Kidney epithelial cell (primary cell): Measurements from ENCODE around the gene BEST1. TPM values are rescaled to one million over a fixed set of nuclear protein-coding genes. Genes with fewer than 3 reads are reported as not detected.

Experiments used
- DNase-seq: peaks from one replicate; pipeline ENCODE4 v3.0.0-alpha.2; 2010; ENCODE audit warnings: low read depth
- H3K27me3 ChIP-seq: 2 replicates; pipeline ENCODE4 v1.6.0; 2011; ENCODE audit warnings: low read length; ENCODE audit not compliant: control insufficient read depth, insufficient read depth
- H3K36me3 ChIP-seq: 2 replicates; pipeline ENCODE4 v1.5.1; 2011; ENCODE audit warnings: low read length; ENCODE audit not compliant: control insufficient read depth, insufficient read depth
- H3K4me3 ChIP-seq: 2 replicates; pipeline ENCODE4 v1.5.1; 2011; ENCODE audit warnings: low read depth, mild to moderate bottlenecking, control low read depth, low read length
- CTCF ChIP-seq: IDR thresholded peaks from 2 replicates; pipeline ENCODE4 v1.5.1; 2011; ENCODE audit warnings: mild to moderate bottlenecking, moderate library complexity, low read length, control low read depth, inconsistent platforms; ENCODE audit not compliant: insufficient read depth, poor library complexity, severe bottlenecking
- total RNA-seq: library from RNA; depleted of rRNA; stranded (reverse); fragments of >200 nt; gene quantifications from 2 replicates; pipeline ENCODE4 v1.2.3, GENCODE V29; 2015

BEST1 gene
- total RNA-seq, 1 donor from 2014 or later: 1.1 TPM

GRCh38 chr11:61905801-61906521, 44.2 kb upstream of the BEST1 start:
- no peak for TF ChIP-seq CTCF
- H3K4me3 ChIP-seq: no peak overlapping the region

GRCh38 chr11:61906522-61906909, 43.6 kb upstream of the BEST1 start:
- no peaks in the 10 kb centered on the region for H3K27me3 ChIP-seq
- no peak for DNase-seq
- H3K36me3 ChIP-seq: no peaks in the 10 kb centered on the region
- no peak overlapping the region for H3K4me3 ChIP-seq
- TF ChIP-seq CTCF: no peak

More at GRCh38 chr11:61905801-61906521, 44.2 kb upstream of the BEST1 start:
- no peaks in the 10 kb centered on the region for H3K27me3 ChIP-seq
- DNase-seq: no peak
- H3K36me3 ChIP-seq: no peaks in the 10 kb centered on the region

GRCh38 chr11:61907282-61907681, 42.9 kb upstream of the BEST1 start:
- DNase-seq: no peak
- H3K4me3 ChIP-seq: no peak overlapping the region
- no peaks in the 10 kb centered on the region for H3K36me3 ChIP-seq
- H3K27me3 ChIP-seq: no peaks in the 10 kb centered on the region
- TF ChIP-seq CTCF: no peak

GRCh38 chr11:61907871-61908729, 42.1 kb upstream of the BEST1 start:
- DNase-seq: no peak
- no peak for TF ChIP-seq CTCF
- H3K36me3 ChIP-seq: no peaks in the 10 kb centered on the region

GRCh38 chr11:61908730-61909316, 41.3 kb upstream of the BEST1 start:
- no peak overlapping the region for H3K4me3 ChIP-seq
- H3K36me3 ChIP-seq: no peaks in the 10 kb centered on the region
- no peaks in the 10 kb centered on the region for H3K27me3 ChIP-seq
- TF ChIP-seq CTCF: no peak
- no peak for DNase-seq

More at GRCh38 chr11:61907871-61908729, 42.1 kb upstream of the BEST1 start:
- H3K4me3 ChIP-seq: no peak overlapping the region
- H3K27me3 ChIP-seq: no peaks in the 10 kb centered on the region
